ENCODE measurements around the gene ZNHIT2. TPM values are rescaled to one million over a fixed set of nuclear protein-coding genes. Genes with fewer than 3 reads are reported as not detected.

Gene ZNHIT2
- total and polyA plus RNA-seq, 2 experiments from 2014 or later: 17.7 to 18.1 TPM

- Histone ChIP-seq H3K4me1 (ENCODE audit: insufficient read depth) (peaks cover 11% of the 10 kb centered on the region), H3K4me2 (peak within 1 kb of the TSS; percentile 96), H3K9me2 (ENCODE audit: insufficient read depth) (no peaks in the 10 kb centered on the region), H3K36me3 (ENCODE audit: insufficient read depth) (peaks cover 20% of the 10 kb centered on the region), H4K20me1 (replicated peaks; ENCODE audit: insufficient read depth) (peaks cover 10% of the 10 kb centered on the region), H3F3A (replicated peaks; ENCODE audit: low read depth) (peaks cover 38% of the 10 kb centered on the region), H3K4me3 (peak within 1 kb of the TSS; percentile 94), H2AFZ (peak within 1 kb of the TSS; percentile 84), H3K27ac (ENCODE audit: low read depth) (peak within 1 kb of the TSS; percentile 90), H3K79me2 (replicated peaks; ENCODE audit: insufficient read depth) (peaks cover 43% of the 10 kb centered on the region), H3K27me3 (ENCODE audit: insufficient read depth) (no peaks in the 10 kb centered on the region)
- H3K4me1 Mint-ChIP-seq: peaks cover 20% of the 10 kb centered on the region
- H3K9me3 Mint-ChIP-seq: no peaks in the 10 kb centered on the region; the same call in 2 of the 3 replicates
- ATAC-seq: peak; percentile 84
- DNase-seq (ENCODE audit: low spot score): peak; percentile 99
- peak within 1 kb of the TSS; percentile 99 for H3K27ac Mint-ChIP-seq
- H3K36me3 Mint-ChIP-seq (ENCODE audit: low read depth): peaks cover 78% of the 10 kb centered on the region
- TF ChIP-seq CREB1 (CRISPR knock-in tag; IDR thresholded peaks at IDR 0.05; ENCODE audit: low read depth) (peak; percentile 97), STAT1 (IDR thresholded peaks at IDR 0.05; ENCODE audit: unreplicated experiment) (no peak), POLR2AphosphoS5 (IDR thresholded peaks at IDR 0.05; ENCODE audit: low read depth) (peak; percentile 99), ZNF114 (CRISPR knock-in tag; IDR thresholded peaks at IDR 0.05) (no peak), JUNB (IDR thresholded peaks at IDR 0.05; ENCODE audit: unreplicated experiment) (no peak)
- TF ChIP-seq, protein P1, sequence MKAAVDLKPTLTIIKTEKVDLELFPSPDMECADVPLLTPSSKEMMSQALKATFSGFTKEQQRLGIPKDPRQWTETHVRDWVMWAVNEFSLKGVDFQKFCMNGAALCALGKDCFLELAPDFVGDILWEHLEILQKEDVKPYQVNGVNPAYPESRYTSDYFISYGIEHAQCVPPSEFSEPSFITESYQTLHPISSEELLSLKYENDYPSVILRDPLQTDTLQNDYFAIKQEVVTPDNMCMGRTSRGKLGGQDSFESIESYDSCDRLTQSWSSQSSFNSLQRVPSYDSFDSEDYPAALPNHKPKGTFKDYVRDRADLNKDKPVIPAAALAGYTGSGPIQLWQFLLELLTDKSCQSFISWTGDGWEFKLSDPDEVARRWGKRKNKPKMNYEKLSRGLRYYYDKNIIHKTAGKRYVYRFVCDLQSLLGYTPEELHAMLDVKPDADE (IDR thresholded peaks at IDR 0.05): peak; percentile 71
- peaks cover 24% of the 10 kb centered on the region for H3K27me3 Mint-ChIP-seq (ENCODE audit: insufficient read depth, low read depth, poor library complexity)
- peak within 1 kb of the TSS; percentile 100 for H3K4me3 Mint-ChIP-seq
Measured at GRCh38 chr11:65121865-65122696, 4.6 kb upstream of the ZNHIT2 start, which contains the start of the genes FAU and MRPL49. FAU (minus strand) TSS chr11:65122134; CDS start chr11:65121813, 321 bp downstream. MRPL49 (plus strand) TSS chr11:65122321; CDS start chr11:65122347, 26 bp downstream.

GRCh38 chr11:65121447-65121864, 4.0 kb upstream of the ZNHIT2 start:
- peaks cover 10% of the 10 kb centered on the region for H4K20me1 ChIP-seq (replicated peaks; ENCODE audit: insufficient read depth)
- Mint-ChIP-seq H3K4me3 (peak overlapping the region; percentile 100), H3K27ac (peak overlapping the region; percentile 99), H3K36me3 (ENCODE audit: low read depth) (peaks cover 75% of the 10 kb centered on the region), H3K4me1 (peaks cover 20% of the 10 kb centered on the region), H3K27me3 (ENCODE audit: insufficient read depth, low read depth, poor library complexity) (peaks cover 27% of the 10 kb centered on the region), H3K9me3 (no peaks in the 10 kb centered on the region; the same call in 2 of the 3 replicates)
- H3K27me3 ChIP-seq (ENCODE audit: insufficient read depth): no peaks in the 10 kb centered on the region
- DNase-seq (ENCODE audit: low spot score) (peak; percentile 35), ATAC-seq (no peak; the same call in 2 of the 3 replicates)
- no peaks in the 10 kb centered on the region for H3K9me2 ChIP-seq (ENCODE audit: insufficient read depth)
- H3K4me3 ChIP-seq: peak overlapping the region; percentile 94
- peaks cover 44% of the 10 kb centered on the region for H3K79me2 ChIP-seq (replicated peaks; ENCODE audit: insufficient read depth)
- peaks cover 18% of the 10 kb centered on the region for H3K36me3 ChIP-seq (ENCODE audit: insufficient read depth)
- peak overlapping the region; percentile 96 for H3K4me2 ChIP-seq
- peak overlapping the region; percentile 90 for H3K27ac ChIP-seq (ENCODE audit: low read depth)
- peaks cover 34% of the 10 kb centered on the region for H3F3A ChIP-seq (replicated peaks; ENCODE audit: low read depth)
- H3K4me1 ChIP-seq (ENCODE audit: insufficient read depth): peaks cover 11% of the 10 kb centered on the region
- H2AFZ ChIP-seq: no peak overlapping the region
- TF ChIP-seq EZH2phosphoT487 (IDR thresholded peaks at IDR 0.05; ENCODE audit: unreplicated experiment): no peak
- TF ChIP-seq, protein P2, sequence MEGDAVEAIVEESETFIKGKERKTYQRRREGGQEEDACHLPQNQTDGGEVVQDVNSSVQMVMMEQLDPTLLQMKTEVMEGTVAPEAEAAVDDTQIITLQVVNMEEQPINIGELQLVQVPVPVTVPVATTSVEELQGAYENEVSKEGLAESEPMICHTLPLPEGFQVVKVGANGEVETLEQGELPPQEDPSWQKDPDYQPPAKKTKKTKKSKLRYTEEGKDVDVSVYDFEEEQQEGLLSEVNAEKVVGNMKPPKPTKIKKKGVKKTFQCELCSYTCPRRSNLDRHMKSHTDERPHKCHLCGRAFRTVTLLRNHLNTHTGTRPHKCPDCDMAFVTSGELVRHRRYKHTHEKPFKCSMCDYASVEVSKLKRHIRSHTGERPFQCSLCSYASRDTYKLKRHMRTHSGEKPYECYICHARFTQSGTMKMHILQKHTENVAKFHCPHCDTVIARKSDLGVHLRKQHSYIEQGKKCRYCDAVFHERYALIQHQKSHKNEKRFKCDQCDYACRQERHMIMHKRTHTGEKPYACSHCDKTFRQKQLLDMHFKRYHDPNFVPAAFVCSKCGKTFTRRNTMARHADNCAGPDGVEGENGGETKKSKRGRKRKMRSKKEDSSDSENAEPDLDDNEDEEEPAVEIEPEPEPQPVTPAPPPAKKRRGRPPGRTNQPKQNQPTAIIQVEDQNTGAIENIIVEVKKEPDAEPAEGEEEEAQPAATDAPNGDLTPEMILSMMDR (conservative IDR thresholded peaks at IDR 0.05; ENCODE audit: low read depth in 2 of 2): no peak
- TF ChIP-seq, protein P1 (IDR thresholded peaks at IDR 0.05): no peak
- TF ChIP-seq STAT1 (IDR thresholded peaks at IDR 0.05; ENCODE audit: unreplicated experiment): no peak
- TF ChIP-seq ZNF114 (CRISPR knock-in tag; IDR thresholded peaks at IDR 0.05): no peak
- TF ChIP-seq CREB1 (CRISPR knock-in tag; IDR thresholded peaks at IDR 0.05; ENCODE audit: low read depth): no peak
- TF ChIP-seq ZNF462 (CRISPR knock-in tag; IDR thresholded peaks at IDR 0.05): no peak

All from GM23338 (cell line).